Karpas-422 (cell line): ENCODE results near the gene CCT6B. TPM values are rescaled to one million over a fixed set of nuclear protein-coding genes. Genes with fewer than 3 reads are reported as not detected.

Experiments
- DNase-seq: peaks from one replicate; pipeline ENCODE4 v3.0.0-alpha.2; 2015
- H2AFZ ChIP-seq: fragments of 200-600 bp; sonication (generic); 2 replicates; pipeline ENCODE4 v1.6.1; 2014; ENCODE audit warnings: antibody characterized with exemption, low read length, mixed read lengths
- H3K27ac ChIP-seq: fragments of 200-600 bp; sonication (generic); 2 replicates; pipeline ENCODE4 v1.5.1; 2014; ENCODE audit warnings: mild to moderate bottlenecking, low read length, moderate library complexity
- H3K27me3 ChIP-seq: fragments of 200-600 bp; sonication (generic); 2 replicates; pipeline ENCODE4 v1.6.1; 2014; ENCODE audit warnings: low read length, mixed read lengths
- H3K36me3 ChIP-seq: fragments of 200-600 bp; sonication (generic); 2 replicates; pipeline ENCODE4 v1.6.1; 2014; ENCODE audit warnings: low read length, mixed read lengths; ENCODE audit not compliant: insufficient read depth
- H3K4me1 ChIP-seq: fragments of 200-600 bp; sonication (generic); 2 replicates; pipeline ENCODE4 v1.6.1; 2014; ENCODE audit warnings: mild to moderate bottlenecking, low read length, mixed read lengths
- H3K4me2 ChIP-seq: fragments of 200-600 bp; sonication (generic); 2 replicates; pipeline ENCODE4 v1.6.1; 2014; ENCODE audit warnings: low read length, low read depth, mild to moderate bottlenecking; ENCODE audit not compliant: poor library complexity, severe bottlenecking
- H3K4me3 ChIP-seq: fragments of 200-600 bp; sonication (generic); 2 replicates; pipeline ENCODE4 v1.5.1; 2014; ENCODE audit warnings: mild to moderate bottlenecking, antibody characterized with exemption, low read length, mixed read lengths
- H3K79me2 ChIP-seq: fragments of 200-600 bp; sonication (generic); 2 replicates; pipeline ENCODE4 v1.6.1; 2014; ENCODE audit warnings: mild to moderate bottlenecking, low read length, mixed read lengths
- H3K9ac ChIP-seq: fragments of 200-600 bp; sonication (generic); 2 replicates; pipeline ENCODE4 v1.6.0; 2014; ENCODE audit warnings: low read length
- H3K9me2 ChIP-seq: fragments of 200-600 bp; sonication (generic), shearing (Covaris generic); replicated peaks from 2 replicates; pipeline ENCODE4 v1.6.0; 2014; ENCODE audit warnings: mild to moderate bottlenecking, low read length, moderate library complexity; ENCODE audit not compliant: insufficient read depth
- H3K9me3 ChIP-seq: fragments of 300-700, 200-600 bp; sonication (generic); 2 replicates; pipeline ENCODE4 v1.6.1; 2014; ENCODE audit warnings: low read length, mixed read lengths
- H4K20me1 ChIP-seq: fragments of 200-600 bp; sonication (generic); 2 replicates; pipeline ENCODE4 v1.6.1; 2014; ENCODE audit warnings: mild to moderate bottlenecking, antibody characterized with exemption, low read length, low read depth; ENCODE audit not compliant: insufficient read depth
- total RNA-seq: library from RNA; depleted of rRNA; stranded (reverse); fragments of >200 nt; shearing (Covaris generic); gene quantifications from 2 replicates; pipeline ENCODE4 v1.2.3, GENCODE V29; 2014; ENCODE audit warnings: low replicate concordance

Gene CCT6B
- total RNA-seq, 1 experiment from 2014 or later = 7.0 TPM

DNA sequence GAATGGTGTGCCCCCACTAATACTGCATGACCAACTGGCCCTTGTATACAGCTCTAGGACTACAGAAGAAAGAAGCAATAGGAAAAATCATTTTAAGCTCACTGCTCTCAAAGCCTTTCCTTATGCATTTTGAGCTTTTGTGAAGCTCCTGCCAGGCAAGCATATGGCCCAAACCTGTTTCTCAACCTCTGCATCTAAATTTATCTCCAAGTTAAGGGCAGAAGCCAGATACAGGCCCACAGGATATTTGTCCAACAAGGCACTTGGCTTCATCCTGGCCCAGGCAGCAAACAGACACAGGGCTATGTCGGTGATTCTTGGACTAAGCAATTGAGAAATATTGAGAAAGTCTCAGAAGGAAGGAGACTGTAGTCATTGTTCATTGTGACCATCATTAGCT lies 43.9 kb downstream of the CCT6B start:
- H3K27ac ChIP-seq = no peak overlapping the region
- no peaks in the 10 kb centered on the region for H4K20me1 ChIP-seq
- DNase-seq = no peak
- H3K9me2 ChIP-seq = no peaks in the 10 kb centered on the region
- H3K9me3 ChIP-seq = peaks cover 2% of the 10 kb centered on the region; the same call in 1 of the 2 replicates
- peak overlapping the region; percentile 46 for H3K4me2 ChIP-seq
- peaks cover 25% of the 10 kb centered on the region for H3K4me1 ChIP-seq
- H2AFZ ChIP-seq = no peak overlapping the region
- no peak overlapping the region for H3K9ac ChIP-seq
- H3K4me3 ChIP-seq = no peak overlapping the region
- H3K79me2 ChIP-seq = no peaks in the 10 kb centered on the region
- H3K27me3 ChIP-seq = peaks cover 2% of the 10 kb centered on the region; the same call in 1 of the 2 replicates
- no peaks in the 10 kb centered on the region; the same call in 1 of the 2 replicates for H3K36me3 ChIP-seq

DNA sequence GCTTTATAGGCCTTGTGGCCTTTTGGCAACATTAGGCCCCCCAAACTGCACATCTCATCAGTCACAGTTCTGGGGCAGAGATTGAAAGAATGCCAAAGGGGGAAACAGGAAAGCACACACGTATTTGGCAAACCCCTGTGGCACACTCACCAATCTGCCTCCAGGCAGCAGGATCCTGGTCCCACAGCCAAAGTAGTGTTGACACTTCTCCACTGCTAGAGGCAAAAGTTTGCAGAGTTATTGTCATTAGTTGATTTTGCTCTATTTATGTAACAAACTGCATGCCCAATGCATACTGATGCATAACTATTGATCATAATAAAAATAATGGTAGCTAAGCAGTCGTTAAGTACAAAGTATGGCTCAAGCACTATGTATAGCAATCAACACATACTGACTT lies 45.1 kb downstream of the CCT6B start:
- Histone ChIP-seq H3K9me3 (peaks cover 2% of the 10 kb centered on the region; the same call in 1 of the 2 replicates), H3K36me3 (no peaks in the 10 kb centered on the region; the same call in 1 of the 2 replicates), H3K27me3 (peaks cover 2% of the 10 kb centered on the region; the same call in 1 of the 2 replicates), H3K9ac (no peak overlapping the region), H3K9me2 (no peaks in the 10 kb centered on the region), H3K27ac (no peak overlapping the region), H2AFZ (no peak overlapping the region), H3K4me3 (no peak overlapping the region), H3K4me1 (peaks cover 25% of the 10 kb centered on the region), H3K4me2 (no peak overlapping the region), H3K79me2 (no peaks in the 10 kb centered on the region), H4K20me1 (no peaks in the 10 kb centered on the region)
- DNase-seq = no peak

DNA sequence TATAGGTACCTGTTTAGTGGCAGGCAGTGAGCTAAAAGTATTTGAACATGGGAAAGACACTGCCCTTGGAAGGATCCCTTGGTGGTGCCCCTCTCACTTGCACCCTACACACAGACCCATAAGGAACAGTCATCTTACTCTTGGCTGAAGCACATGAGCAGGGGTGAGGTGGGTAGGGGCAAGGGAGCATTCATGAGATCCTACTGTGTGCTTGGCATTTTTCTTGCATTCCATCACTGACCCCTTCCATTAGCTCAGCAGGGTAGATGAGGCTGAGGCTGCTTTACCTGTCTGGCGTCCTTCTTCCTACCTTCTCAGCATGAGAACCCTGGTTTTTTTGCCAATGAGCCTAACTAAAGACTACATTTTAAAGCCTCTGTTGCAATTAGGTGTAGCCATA lies 48.3 kb downstream of the CCT6B start:
- H3K9ac ChIP-seq = no peak overlapping the region
- no peak overlapping the region for H2AFZ ChIP-seq
- peaks cover 2% of the 10 kb centered on the region; the same call in 1 of the 2 replicates for H3K27me3 ChIP-seq
- no peak overlapping the region for H3K4me3 ChIP-seq
- no peaks in the 10 kb centered on the region for H3K79me2 ChIP-seq
- H3K9me2 ChIP-seq = no peaks in the 10 kb centered on the region
- no peaks in the 10 kb centered on the region; the same call in 1 of the 2 replicates for H3K36me3 ChIP-seq
- H3K9me3 ChIP-seq = peaks cover 2% of the 10 kb centered on the region; the same call in 1 of the 2 replicates
- H3K4me1 ChIP-seq = peaks cover 22% of the 10 kb centered on the region
- DNase-seq = no peak
- no peak overlapping the region for H3K27ac ChIP-seq
- H4K20me1 ChIP-seq = no peaks in the 10 kb centered on the region
- no peak overlapping the region for H3K4me2 ChIP-seq

DNA sequence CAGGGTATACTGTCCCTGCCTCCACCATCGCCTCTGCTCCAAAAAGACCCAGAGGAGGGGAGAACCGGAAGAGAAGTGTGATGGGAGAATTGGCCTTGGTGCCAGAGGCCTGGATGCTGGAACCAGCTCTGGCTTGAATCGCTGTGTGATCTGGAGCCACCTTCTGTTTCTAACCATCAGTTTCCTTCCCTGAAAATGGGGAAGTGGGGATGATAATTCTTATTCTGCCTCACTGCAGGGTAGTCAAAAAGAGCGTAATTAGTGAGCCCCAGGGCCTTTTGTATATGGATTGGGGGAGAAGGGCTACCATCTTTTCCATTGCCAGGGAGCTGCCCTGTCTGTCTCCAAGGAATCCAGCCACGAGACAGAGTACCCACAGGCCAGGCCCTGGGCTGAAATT lies 52.2 kb downstream of the CCT6B start:
- H3K4me3 ChIP-seq = no peak overlapping the region
- H3K4me2 ChIP-seq = no peak overlapping the region
- no peaks in the 10 kb centered on the region for H3K9me3 ChIP-seq
- no peaks in the 10 kb centered on the region for H3K27me3 ChIP-seq
- H2AFZ ChIP-seq = no peak overlapping the region
- H3K9me2 ChIP-seq = no peaks in the 10 kb centered on the region
- no peaks in the 10 kb centered on the region for H3K36me3 ChIP-seq
- H3K27ac ChIP-seq = no peak overlapping the region
- H3K4me1 ChIP-seq = peaks cover 9% of the 10 kb centered on the region
- H4K20me1 ChIP-seq = no peaks in the 10 kb centered on the region
- no peak for DNase-seq
- no peaks in the 10 kb centered on the region for H3K79me2 ChIP-seq
- no peak overlapping the region for H3K9ac ChIP-seq

DNA sequence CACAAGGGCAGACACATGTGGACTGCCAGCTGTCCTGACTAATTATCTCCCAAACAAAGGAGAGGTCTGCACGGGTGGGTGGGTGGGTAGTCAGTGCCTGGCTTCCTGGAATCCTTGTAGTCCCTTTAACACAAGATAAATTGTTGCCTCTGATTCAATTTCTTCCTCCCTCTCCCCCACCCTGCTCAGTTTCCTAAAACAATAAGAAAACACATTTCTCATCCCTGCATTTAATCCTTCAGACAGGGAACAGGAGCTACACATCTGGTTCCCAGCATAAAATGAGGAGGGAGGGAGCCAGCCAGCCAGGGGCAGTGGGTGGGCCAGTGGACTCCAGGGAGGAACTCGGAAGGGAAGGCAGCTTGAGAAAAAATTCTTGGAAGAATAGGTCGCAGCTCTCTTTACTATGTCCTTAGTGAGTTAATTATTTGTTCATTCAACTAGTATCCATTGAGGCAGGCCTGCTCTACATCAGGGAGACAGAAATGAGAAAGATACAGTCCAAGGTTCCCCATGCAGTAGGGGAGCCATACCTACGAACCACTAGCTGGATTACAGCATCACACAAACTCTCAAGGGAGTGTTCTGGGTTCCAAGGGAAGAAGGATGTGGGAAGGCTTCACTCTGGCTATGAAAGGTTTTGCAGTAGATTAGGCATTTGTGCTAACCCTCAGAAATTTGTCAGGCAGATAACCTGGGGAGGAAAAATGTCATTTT lies 58.3 kb downstream of the CCT6B start:
- H3K9ac ChIP-seq = no peak overlapping the region
- H3K9me2 ChIP-seq = no peaks in the 10 kb centered on the region
- H3K27ac ChIP-seq = no peak overlapping the region
- no peak overlapping the region for H3K4me3 ChIP-seq
- no peaks in the 10 kb centered on the region for H3K36me3 ChIP-seq
- no peak for DNase-seq
- no peak overlapping the region for H2AFZ ChIP-seq
- H3K4me2 ChIP-seq = no peak overlapping the region
- no peaks in the 10 kb centered on the region for H3K79me2 ChIP-seq
- H3K4me1 ChIP-seq = peaks cover 6% of the 10 kb centered on the region; the same call in 1 of the 2 replicates
- H3K27me3 ChIP-seq = no peaks in the 10 kb centered on the region
- H4K20me1 ChIP-seq = no peaks in the 10 kb centered on the region; the same call in 1 of the 2 replicates
- no peaks in the 10 kb centered on the region for H3K9me3 ChIP-seq

DNA sequence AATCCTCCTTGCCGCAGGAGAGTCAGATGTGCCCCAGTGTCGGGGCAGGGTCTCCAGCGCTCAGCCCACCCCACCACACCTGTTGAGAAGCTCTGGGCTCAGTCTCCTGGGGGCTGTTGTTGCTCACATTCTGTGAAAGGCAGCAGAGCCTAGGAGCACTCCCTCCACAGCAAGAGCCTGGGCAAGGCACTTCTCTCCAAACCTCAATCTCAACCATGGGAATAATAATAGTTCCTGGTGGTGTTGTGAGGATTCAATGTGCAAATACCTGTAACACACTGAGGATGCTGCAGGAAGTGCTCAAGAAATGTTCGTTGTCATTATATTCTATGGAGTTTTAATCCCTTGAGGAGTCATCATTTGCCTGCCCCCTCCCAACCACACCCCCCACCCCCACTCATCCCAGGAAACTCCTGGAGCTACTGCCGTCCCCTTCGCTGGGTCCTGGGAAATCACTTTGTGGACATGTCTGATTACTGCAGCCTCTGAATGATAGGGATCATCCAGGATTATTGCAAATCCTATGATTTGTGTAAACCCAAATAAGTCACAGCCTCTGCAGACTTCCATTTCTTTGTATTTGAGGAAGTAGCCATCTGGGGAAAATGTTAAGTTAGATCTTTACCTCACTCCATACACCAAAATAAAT lies 61.5 kb downstream of the CCT6B start:
- no peaks in the 10 kb centered on the region for H3K27me3 ChIP-seq
- H3K9me3 ChIP-seq = no peaks in the 10 kb centered on the region
- H3K4me1 ChIP-seq = peaks cover 6% of the 10 kb centered on the region; the same call in 1 of the 2 replicates
- H2AFZ ChIP-seq = no peak overlapping the region
- no peak overlapping the region for H3K9ac ChIP-seq
- no peaks in the 10 kb centered on the region for H3K79me2 ChIP-seq
- no peak overlapping the region for H3K4me3 ChIP-seq
- H3K36me3 ChIP-seq = no peaks in the 10 kb centered on the region
- H3K27ac ChIP-seq = no peak overlapping the region
- H3K4me2 ChIP-seq = no peak overlapping the region
- H4K20me1 ChIP-seq = no peaks in the 10 kb centered on the region; the same call in 1 of the 2 replicates
- DNase-seq = no peak
- H3K9me2 ChIP-seq = no peaks in the 10 kb centered on the region

DNA sequence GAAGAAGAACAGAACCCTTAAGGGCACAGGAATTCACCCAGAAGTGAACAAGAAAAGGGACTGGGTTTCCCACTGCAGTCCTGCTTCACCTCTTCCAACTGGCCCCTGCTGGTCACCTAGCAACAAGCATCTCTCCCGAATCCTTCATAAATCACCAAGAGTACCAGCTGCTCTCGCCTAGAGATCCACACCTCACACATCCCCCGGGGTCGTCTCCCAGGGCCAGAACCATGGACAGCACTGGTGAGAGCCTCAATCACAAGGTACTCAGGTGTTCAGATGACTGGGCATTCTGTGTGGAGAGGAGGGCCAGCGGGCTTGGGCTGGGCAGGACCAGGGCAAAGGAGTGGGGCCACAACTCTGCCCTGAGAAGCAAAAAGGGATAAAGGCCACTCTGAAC lies 65.9 kb downstream of the CCT6B start:
- H3K79me2 ChIP-seq = no peaks in the 10 kb centered on the region
- no peaks in the 10 kb centered on the region for H3K9me3 ChIP-seq
- no peaks in the 10 kb centered on the region for H3K36me3 ChIP-seq
- H2AFZ ChIP-seq = no peak overlapping the region
- H4K20me1 ChIP-seq = no peaks in the 10 kb centered on the region; the same call in 1 of the 2 replicates
- no peak overlapping the region for H3K9ac ChIP-seq
- H3K9me2 ChIP-seq = no peaks in the 10 kb centered on the region
- H3K27me3 ChIP-seq = no peaks in the 10 kb centered on the region
- DNase-seq = no peak
- H3K27ac ChIP-seq = no peak overlapping the region
- peaks cover 6% of the 10 kb centered on the region; the same call in 1 of the 2 replicates for H3K4me1 ChIP-seq
- no peak overlapping the region for H3K4me2 ChIP-seq
- no peak overlapping the region for H3K4me3 ChIP-seq

DNA sequence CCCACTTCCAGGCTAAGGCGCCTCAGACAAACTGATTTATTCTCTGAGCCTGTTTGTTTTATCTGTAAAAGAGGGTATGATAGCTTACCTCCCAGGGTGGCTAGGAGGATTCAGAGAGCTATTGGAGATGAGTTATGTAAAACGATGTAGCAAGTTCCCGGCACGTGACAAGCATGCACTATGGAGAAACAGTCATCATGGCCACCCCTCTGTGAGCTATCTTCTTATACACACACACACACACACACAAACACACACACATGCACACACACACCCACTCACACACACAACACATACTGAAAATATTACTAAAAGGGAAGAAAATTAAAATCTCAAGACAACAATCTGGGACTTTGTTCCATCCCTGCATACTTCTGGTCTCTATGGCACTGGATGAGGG lies 66.3 kb downstream of the CCT6B start:
- H3K27me3 ChIP-seq = no peaks in the 10 kb centered on the region
- no peaks in the 10 kb centered on the region for H3K9me2 ChIP-seq
- H3K36me3 ChIP-seq = no peaks in the 10 kb centered on the region
- H3K4me1 ChIP-seq = peaks cover 6% of the 10 kb centered on the region; the same call in 1 of the 2 replicates
- DNase-seq = no peak
- no peak overlapping the region for H3K9ac ChIP-seq
- H3K4me3 ChIP-seq = no peak overlapping the region
- H3K4me2 ChIP-seq = no peak overlapping the region
- H3K9me3 ChIP-seq = no peaks in the 10 kb centered on the region
- H3K79me2 ChIP-seq = no peaks in the 10 kb centered on the region
- H4K20me1 ChIP-seq = no peaks in the 10 kb centered on the region; the same call in 1 of the 2 replicates
- no peak overlapping the region for H2AFZ ChIP-seq
- H3K27ac ChIP-seq = no peak overlapping the region
